ENCODE measurements around the gene MIEF1. TPM values are rescaled to one million over a fixed set of nuclear protein-coding genes. Genes with fewer than 3 reads are reported as not detected.

MIEF1 gene
- polyA plus RNA-seq, 1 of the 3 experiments (the other 2 are of a cell fraction), result 7.5 TPM

DNA sequence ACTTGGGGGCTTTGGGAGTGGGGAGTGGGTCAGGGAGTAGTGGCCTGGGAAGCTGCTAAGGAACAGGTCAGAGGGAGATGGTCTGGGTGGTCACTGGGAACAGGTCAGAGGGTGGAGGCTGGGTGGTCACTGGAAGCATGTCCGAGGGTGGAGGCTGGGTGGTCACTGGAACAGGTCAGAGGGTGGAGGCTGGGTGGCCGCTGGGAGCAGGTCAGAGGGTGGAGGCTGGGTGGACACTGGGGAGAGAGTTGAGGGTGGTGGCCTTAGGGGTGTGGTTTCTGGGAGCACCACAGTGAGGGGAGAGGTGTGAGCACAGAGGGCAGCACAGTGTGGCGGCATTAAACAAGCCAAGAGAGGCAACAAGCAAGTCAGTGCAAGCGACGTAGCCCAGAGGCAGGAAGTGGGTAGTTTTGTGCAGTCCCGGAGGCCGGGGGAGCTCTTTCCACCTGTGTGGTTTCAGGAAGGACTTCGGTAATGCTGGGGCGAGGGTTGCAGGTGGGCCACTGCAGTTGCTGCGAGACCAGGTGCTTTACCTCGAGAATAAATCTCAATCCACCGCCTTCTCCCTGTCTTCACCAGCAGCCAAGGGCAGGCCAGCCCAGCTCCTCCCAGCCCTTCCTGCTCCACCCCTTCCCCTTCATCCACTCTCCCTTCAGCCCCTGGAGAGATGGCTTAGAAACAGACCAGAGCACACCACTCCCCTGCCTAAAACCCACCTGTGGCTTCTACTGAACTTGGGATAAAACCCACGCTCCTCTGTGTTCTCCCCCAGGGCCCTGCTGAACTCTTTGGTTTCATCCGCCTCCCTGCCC lies 65.3 kb downstream of the MIEF1 start:
- Histone ChIP-seq H4K20me1 (ENCODE audit: insufficient read depth) (no peaks in the 10 kb centered on the region), H3K79me2 (ENCODE audit: insufficient read depth) (no peaks in the 10 kb centered on the region), H2AFZ (ENCODE audit: low read depth) (no peak overlapping the region), H3K4me1 (ENCODE audit: control insufficient read depth in 1 of 2, insufficient read depth in 2 of 2, low read depth in 1 of 2, low read length in 1 of 2) (no peaks in the 10 kb centered on the region), H3K9me2 (no peaks in the 10 kb centered on the region), H3K27ac (ENCODE audit: low read depth in 2 of 2, low read length in 1 of 2) (no peak overlapping the region), H3K4me2 (no peak overlapping the region), H3F3A (replicated peaks; ENCODE audit: insufficient read depth) (no peaks in the 10 kb centered on the region), H3K27me3 (ENCODE audit: insufficient read depth) (no peaks in the 10 kb centered on the region), H3K9ac (no peak overlapping the region), H3K9me3 (no peaks in the 10 kb centered on the region), H3K4me3 (ENCODE audit: low read depth in 2 of 2, low read length in 1 of 2) (no peak overlapping the region), H3K36me3 (replicated peaks in 1 of 2; ENCODE audit: control insufficient read depth in 1 of 2, insufficient read depth in 2 of 2, low read length in 1 of 2) (no peaks in the 10 kb centered on the region)
- WGBS (ENCODE audit: low lambda C conversion rate), result 74% methylated on average over 8 of the region's 14 CpGs
- ChIA-PET POLR2A (no interaction called here), CTCF (no interaction called here)
- TF ChIP-seq SMC3 (IDR thresholded peaks at IDR 0.05; ENCODE audit: low read depth, low read length) (no peak), GATA2 (CRISPR knock-in tag; IDR thresholded peaks at IDR 0.05) (no peak), MXI1 (IDR thresholded peaks at IDR 0.05; ENCODE audit: low read depth, low read length) (no peak), FOSL2 (IDR thresholded peaks at IDR 0.05; ENCODE audit: borderline replicate concordance, low read depth) (no peak), FOXM1 (IDR thresholded peaks at IDR 0.05; ENCODE audit: low read depth) (no peak), EP300 (IDR thresholded peaks at IDR 0.05; ENCODE audit: borderline replicate concordance in 1 of 2, low read depth in 1 of 2, low read length in 1 of 2) (no peak), GABPA (IDR thresholded peaks at IDR 0.05; ENCODE audit: low read depth) (no peak), NRF1 (IDR thresholded peaks at IDR 0.05; ENCODE audit: low read depth, low read length) (no peak), EZH2phosphoT487 (IDR thresholded peaks at IDR 0.05; ENCODE audit: borderline replicate concordance, low read depth) (no peak), TEAD4 (IDR thresholded peaks at IDR 0.05; ENCODE audit: borderline replicate concordance, insufficient read depth) (no peak)
- TF ChIP-seq, protein P1, sequence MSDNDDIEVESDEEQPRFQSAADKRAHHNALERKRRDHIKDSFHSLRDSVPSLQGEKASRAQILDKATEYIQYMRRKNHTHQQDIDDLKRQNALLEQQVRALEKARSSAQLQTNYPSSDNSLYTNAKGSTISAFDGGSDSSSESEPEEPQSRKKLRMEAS (IDR thresholded peaks at IDR 0.05; ENCODE audit: low read depth), result no peak
- TF ChIP-seq, protein P2, sequence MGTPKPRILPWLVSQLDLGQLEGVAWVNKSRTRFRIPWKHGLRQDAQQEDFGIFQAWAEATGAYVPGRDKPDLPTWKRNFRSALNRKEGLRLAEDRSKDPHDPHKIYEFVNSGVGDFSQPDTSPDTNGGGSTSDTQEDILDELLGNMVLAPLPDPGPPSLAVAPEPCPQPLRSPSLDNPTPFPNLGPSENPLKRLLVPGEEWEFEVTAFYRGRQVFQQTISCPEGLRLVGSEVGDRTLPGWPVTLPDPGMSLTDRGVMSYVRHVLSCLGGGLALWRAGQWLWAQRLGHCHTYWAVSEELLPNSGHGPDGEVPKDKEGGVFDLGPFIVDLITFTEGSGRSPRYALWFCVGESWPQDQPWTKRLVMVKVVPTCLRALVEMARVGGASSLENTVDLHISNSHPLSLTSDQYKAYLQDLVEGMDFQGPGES (IDR thresholded peaks at IDR 0.05; ENCODE audit: low read depth, low read length), result no peak
- TF ChIP-seq, protein P3, sequence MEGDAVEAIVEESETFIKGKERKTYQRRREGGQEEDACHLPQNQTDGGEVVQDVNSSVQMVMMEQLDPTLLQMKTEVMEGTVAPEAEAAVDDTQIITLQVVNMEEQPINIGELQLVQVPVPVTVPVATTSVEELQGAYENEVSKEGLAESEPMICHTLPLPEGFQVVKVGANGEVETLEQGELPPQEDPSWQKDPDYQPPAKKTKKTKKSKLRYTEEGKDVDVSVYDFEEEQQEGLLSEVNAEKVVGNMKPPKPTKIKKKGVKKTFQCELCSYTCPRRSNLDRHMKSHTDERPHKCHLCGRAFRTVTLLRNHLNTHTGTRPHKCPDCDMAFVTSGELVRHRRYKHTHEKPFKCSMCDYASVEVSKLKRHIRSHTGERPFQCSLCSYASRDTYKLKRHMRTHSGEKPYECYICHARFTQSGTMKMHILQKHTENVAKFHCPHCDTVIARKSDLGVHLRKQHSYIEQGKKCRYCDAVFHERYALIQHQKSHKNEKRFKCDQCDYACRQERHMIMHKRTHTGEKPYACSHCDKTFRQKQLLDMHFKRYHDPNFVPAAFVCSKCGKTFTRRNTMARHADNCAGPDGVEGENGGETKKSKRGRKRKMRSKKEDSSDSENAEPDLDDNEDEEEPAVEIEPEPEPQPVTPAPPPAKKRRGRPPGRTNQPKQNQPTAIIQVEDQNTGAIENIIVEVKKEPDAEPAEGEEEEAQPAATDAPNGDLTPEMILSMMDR (IDR thresholded peaks at IDR 0.05), result no peak
- no peak for DNase-seq

Other genes starting within 250 kb of the MIEF1 start
- 4,089 and 4,976 TPM in 2 replicates for gene RPL3, start 182.7 kb upstream of the MIEF1 start, polyA plus RNA-seq (2012; rRNA removed)
- 18.1 and 18.7 TPM in 2 replicates for gene SYNGR1, start 152.3 kb upstream of the MIEF1 start, polyA plus RNA-seq (2012; rRNA removed)
- gene TAB1, start 102.5 kb upstream of the MIEF1 start, polyA plus RNA-seq (2012; rRNA removed), result 10.8 and 12.9 TPM in 2 replicates
- gene MGAT3, start 45.3 kb upstream of the MIEF1 start, polyA plus RNA-seq (2012; rRNA removed), result 0.16 and 0.21 TPM in 2 replicates
- gene ATF4, start 18.3 kb downstream of the MIEF1 start, polyA plus RNA-seq (2012; rRNA removed), result 375 and 436 TPM in 2 replicates
- 77.3 and 97.2 TPM in 2 replicates for gene RPS19BP1, start 30.5 kb downstream of the MIEF1 start, polyA plus RNA-seq (2012; rRNA removed)
- under 0.01 TPM in 1 of 2 replicates, not detected in the other for gene CACNA1I, start 68.5 kb downstream of the MIEF1 start, polyA plus RNA-seq (2012; rRNA removed)